G401.6 (cell line): ENCODE data around the gene TCP11.

ENCODE experiments used
- FAIRE-seq: peaks from 2 replicates; lab custom pipeline; 2012; peaks lifted over from hg19 to GRCh38; lab: Jason Lieb, UNC

TCP11 gene

DNA sequence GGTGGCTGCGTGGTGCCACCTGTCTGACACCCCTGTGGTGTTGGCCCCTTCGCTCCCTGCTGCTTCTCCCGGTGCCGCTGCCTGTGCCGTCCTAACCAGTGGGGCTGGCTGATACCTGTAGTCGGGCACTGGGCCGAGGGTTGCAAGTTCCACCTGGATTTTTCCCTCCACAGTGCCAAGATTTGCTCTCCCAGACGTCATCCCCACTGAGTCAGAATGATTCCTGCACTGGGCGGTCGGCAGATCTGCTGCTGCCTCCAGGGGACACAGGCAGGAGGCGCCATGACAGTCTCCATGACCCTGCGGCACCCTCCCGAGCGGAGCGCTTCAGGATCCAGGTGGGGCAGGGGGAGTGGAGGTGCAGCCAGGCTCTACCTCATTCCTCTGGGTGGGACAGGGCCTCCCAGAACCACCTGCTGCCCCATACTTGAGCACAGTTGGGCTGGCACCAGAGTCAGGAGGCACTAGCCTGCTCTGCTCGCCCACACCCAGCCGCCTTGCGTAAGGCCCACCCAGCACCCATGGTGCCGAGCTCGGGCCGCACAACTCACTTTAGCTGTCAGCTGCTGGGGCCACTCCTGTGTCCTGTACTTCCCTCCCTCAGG is 60.2 kb downstream of the TCP11 start:
- no peak for FAIRE-seq

DNA sequence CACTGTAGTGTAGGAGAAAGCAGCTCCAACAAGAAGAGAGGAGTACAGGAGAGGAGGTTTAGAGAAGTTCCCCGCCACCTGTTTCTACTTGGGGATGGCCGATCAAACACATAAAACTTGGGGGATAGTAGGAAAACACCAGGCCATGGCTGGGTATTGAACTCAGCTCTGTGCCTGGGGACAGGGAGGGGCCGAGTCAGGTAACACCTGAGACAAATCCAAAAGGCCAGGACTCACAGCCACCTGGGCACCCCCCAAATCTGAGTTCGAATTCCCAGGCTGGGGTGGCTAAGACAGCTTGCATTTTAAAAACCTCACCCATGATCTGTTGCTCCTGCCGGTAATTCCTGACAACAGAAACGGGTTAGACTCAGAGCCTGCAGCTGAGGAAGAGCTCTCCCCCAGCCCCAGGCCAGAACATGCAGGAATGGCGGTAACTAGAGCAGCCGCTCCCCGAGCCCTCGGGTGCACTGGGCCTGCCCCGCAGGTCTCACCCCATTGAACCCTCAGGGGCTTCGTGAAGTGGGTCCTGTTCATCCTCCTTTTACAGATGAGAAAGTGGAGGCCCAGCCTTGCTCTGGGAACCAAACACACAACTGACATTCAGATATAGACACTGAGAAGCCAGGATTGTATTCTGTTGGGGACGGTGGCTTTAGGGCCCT is 61.0 kb downstream of the TCP11 start:
- no peak for FAIRE-seq

GRCh38 chr6:35079311-35080000 is 61.7 kb downstream of the TCP11 start:
- FAIRE-seq, result no peak

DNA sequence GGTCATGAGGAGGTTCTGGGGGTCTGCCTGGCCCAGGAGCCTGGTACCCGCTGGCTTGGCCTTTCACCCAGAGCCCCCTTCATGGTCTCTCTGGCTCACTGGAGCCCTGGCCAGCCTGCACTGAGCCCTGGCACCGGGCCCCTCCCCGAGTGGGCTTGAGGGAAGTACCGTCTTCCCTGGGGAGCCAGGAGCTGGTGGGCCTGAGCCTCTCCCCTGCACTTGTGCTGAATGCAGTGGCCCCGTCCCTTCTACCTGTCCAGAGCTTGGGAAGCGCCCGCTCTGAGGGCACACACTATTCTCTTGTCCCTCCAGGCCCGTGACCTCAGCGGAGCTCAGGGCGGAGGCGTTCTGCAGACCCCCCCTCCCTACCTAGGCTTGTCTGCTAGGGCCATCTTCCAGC is 62.2 kb downstream of the TCP11 start:
- FAIRE-seq, result no peak

DNA sequence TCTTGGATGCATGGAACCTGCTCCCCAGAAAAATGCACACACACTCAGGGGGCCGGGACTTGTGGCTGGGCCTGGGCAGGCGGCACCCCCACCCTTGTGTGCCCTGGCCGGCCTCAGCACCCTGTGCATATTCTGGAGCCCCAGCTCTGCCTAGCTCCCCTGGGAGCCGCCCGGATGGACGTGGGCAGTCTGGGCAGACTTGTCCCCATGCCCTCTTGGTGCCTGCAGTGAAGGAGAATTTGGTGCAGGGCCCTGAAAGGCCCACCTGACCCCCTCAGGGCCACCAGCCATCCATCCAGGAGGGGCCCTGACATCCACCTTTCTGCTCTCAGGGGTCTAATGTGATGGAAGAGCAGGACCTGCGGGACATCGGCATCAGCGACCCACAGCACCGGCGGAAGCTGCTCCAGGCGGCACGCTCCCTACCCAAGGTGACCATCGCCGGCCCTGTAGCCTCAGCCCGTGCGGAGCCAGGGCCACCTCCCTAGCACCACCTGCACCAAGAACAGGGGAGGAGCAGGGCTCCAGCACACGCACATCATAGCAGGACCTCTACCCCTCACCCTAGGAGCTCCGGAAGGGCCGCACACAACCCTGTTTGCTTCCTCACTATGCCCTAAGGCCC is 62.8 kb downstream of the TCP11 start:
- FAIRE-seq, result no peak

DNA sequence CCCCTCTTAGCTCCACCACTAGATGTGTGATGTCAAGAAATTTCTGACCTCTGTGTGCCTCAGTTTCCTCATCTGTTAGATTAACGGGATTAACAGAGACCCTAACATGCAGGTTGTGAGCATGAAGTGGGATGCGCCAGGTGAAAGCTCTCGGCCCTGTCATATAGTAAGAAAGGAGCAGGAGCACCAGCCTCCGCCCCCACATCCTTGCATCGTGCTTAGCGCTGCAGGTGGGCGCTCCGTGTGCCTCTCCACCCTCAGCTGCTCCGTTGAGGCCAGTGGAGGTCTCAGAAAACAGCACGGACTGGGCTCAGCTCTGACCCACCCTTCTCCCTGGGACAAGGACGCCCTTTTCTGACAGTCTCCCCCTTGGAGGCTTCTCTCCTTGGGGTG is 63.4 kb downstream of the TCP11 start:
- FAIRE-seq, result no peak

GRCh38 chr6:35076997-35077712 is 64.0 kb downstream of the TCP11 start:
- FAIRE-seq, result no peak

- no peak for FAIRE-seq
These were observed 67.2 kb downstream of the TCP11 start for GRCh38 chr6:35073766-35074471.

- FAIRE-seq, result no peak
These were observed 67.9 kb downstream of the TCP11 start for GRCh38 chr6:35073211-35073610.

DNA sequence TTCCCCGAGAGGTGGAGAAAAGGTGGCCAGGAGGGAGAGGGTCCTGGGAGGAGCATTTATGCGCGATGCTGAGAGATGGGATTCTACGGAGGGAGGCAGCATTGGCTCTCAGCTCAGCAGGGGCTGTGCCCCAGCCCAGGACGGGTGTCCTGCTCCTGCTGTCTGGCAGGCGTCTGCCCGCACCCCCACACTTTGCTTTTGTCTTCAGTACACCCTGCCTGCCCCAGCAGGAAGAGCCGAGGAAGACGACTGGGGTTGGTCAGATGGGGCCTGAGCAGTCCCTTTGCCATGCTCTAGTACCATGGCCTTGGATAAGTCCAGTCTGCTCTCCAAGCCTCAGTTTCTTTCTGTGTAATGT is 68.5 kb downstream of the TCP11 start:
- FAIRE-seq, result no peak

DNA sequence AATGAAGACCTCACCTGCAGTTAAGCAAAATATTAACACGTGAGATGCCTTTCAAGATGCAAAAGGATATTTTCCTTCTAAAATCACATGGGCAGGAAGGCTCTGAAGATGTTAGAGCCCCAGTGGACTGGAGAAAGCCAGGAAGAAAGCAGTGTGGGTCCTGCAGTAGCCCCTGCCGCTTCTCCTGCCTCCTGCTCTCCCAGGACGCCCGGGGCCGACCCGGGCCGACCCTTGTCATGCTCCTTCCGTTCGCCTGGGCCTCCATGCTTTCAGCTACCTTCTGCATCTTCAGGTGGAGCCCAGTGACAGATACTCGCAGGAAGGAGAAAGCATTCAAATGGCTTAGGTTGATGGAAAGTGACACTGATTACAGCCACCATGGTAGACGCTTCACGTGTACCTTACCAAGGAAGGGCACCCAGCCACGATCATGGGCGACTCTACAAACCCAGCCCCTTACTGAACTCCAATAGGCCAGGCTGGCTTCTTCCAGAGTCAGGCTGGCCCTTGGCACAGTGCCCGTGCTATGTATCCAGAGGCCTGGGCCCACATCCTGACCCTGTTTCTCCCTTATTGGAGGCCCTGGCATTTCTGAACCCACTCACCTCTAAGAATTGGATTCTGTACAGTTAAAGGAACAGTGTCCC is 69.0 kb downstream of the TCP11 start:
- FAIRE-seq, result no peak

- no peak for FAIRE-seq
These were observed 69.7 kb downstream of the TCP11 start for GRCh38 chr6:35071347-35071994.

DNA sequence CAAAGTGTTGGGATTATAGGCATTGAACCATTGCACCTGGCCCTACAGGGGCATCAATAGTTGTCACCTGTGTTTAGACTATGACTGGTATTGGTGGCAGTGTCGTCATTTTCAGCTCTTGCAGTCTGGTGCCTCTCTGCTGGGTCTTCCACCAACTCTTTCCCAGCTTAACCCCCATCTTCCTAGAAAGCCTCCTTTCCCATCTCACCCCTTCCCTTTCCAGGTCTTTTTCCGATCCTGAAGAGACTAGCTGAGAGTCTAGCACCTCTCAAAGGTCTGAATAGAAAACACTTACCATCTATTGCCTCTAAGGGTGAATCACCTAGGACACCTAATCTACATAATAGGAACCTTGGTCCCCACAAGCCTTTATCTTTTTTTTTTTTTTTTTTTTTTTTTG is 71.0 kb downstream of the TCP11 start:
- no peak for FAIRE-seq

DNA sequence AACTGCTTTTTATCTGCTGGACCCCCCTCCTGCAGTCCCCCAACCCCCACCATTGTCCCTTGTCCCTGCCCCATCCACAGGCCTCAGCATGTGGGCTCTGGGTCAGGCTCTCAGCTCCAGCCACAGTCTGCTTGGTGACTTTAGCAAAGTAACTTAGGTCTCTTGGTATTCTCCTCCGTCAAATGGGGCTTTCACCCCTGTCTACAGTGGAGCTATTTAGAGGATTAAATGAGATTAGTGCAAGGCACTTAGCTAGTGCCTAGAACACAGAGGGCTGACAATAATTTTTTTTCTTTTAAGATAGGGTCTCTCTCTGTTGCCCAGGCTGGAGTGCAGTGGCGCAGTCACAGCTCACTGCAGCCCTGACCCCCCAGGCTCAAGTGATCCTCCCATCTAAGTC is 71.9 kb downstream of the TCP11 start:
- FAIRE-seq, result no peak

GRCh38 chr6:35068644-35069043 is 72.5 kb downstream of the TCP11 start:
- FAIRE-seq, result no peak

DNA sequence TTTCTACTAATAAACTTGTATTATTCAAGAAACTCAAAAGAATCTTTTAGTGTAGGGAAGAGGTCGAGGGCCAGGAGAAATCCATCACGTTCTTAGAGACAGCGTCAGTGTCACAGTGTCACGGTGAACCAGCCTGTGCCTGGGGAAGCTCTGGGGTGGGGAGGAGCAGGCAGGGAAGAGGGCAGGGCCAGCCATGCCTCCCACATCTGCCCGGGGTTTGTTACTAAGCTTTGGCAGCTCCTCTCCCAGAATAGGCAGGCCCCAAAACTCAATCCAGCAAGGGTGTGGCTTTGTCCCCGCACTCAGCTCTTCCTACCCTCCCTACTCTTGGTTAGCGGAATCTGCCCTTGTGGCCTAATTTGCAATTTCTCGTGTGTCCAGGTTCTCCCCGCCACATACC is 72.9 kb downstream of the TCP11 start:
- FAIRE-seq, result no peak
